ENCODE results near the gene FAM170B. TPM values are rescaled to one million over a fixed set of nuclear protein-coding genes. Genes with fewer than 3 reads are reported as not detected.

Gene FAM170B
- total and polyA plus RNA-seq, 9 of the 15 experiments (the other 6 are each of a cell fraction or from before 2014, with no cell fraction given): 0.11 to 0.21 TPM; not detected in 7

DNA sequence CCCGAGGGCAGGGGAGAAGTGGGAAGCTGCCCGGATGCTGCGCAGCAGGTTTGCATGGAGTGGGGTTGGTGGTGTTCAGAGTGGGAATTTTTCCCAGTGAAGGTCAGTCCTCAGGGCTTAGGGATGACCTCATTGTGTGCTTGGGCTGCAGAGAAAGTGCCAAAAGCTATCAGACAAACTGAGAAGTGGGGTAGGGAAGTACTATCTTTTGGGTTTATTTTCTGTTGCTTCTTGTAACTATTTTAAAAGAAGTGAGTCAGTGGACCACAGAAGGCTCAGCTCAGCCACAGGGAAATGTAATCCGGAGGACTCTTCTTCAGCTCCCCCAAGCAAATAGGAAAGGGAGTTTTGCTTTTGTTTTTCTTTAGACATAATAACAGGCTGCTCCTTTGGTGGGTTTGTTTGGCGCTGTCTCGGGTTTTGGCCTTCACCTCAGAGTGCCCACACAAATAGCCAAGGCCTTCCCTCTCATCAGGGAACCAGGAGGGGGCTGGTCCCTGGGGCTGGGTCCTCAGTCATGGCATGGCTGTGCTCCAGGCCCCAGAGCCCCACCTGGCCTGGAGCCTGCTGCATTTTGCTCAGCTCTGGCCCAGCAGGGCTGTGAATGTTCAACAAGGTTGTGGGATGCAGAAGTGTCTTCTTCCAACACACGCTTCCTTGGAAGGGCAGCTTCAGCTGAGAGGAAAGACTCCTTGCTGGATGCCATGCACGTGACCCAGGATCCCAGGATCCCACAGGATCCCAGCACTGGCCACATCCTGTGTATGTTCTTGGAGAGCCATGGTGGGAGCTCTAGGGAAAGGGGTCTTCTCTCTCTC lies 5.4 kb upstream of the FAM170B start (continued):
- TF ChIP-seq JUND (IDR thresholded peaks at IDR 0.05; ENCODE audit: borderline replicate concordance, low read depth, low read length) (0 out of 2 replicates have a peak, but pooled peaks have one; percentile 14), JUND (tag; IDR thresholded peaks at IDR 0.05; ENCODE audit: borderline replicate concordance, low read depth, low read length) (no peak; the same call in 2 of the 3 replicates), PTTG1 (tag; IDR thresholded peaks at IDR 0.05; ENCODE audit: low read depth) (no peak), ATF7 (IDR thresholded peaks at IDR 0.05) (peak; percentile 49; the same call in 1 of the 2 replicates), SOX6 (IDR thresholded peaks at IDR 0.05) (no peak), PHF21A (IDR thresholded peaks at IDR 0.05; ENCODE audit: borderline replicate concordance, low read depth) (no peak), CBFB (CRISPR knock-in tag; IDR thresholded peaks at IDR 0.05) (no peak), SMARCB1 (IDR thresholded peaks at IDR 0.05; ENCODE audit: insufficient read length, low read depth) (no peak)
- TF ChIP-seq, protein P1, sequence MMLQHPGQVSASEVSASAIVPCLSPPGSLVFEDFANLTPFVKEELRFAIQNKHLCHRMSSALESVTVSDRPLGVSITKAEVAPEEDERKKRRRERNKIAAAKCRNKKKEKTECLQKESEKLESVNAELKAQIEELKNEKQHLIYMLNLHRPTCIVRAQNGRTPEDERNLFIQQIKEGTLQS (IDR thresholded peaks at IDR 0.05): peak; percentile 42
- TF ChIP-seq, protein P1 (CRISPR knock-in tag; conservative IDR thresholded peaks at IDR 0.05): no peak

Data from K562 (cell line).